HL-60/S4 (cell line): ENCODE results near the gene FAM131A.

ENCODE experiments used
- in situ Hi-C: fragments of 300-500 bp; cut with MboI; formaldehyde crosslinking; loops from 2 replicates; pipeline ENCODE4 v1.14.3; 2022; ENCODE audit warnings: low sequenced_read_pairs

The FAM131A gene

GRCh38 chr3:184371570-184372018 lies 34.2 kb downstream of the FAM131A start:
- in situ Hi-C loops: loop anchor here (10.0 to 25.0 kb wide), 2 partner anchors 153 to 416 kb away; no protein-coding TSS in a partner anchor

- in situ Hi-C loops: loop anchor here (10.0 to 25.0 kb wide), 2 partner anchors 152 to 415 kb away; no protein-coding TSS in a partner anchor
These were observed 35.0 kb downstream of the FAM131A start for GRCh38 chr3:184372296-184372821.

GRCh38 chr3:184372911-184373310 lies 35.5 kb downstream of the FAM131A start:
- in situ Hi-C loops: loop anchor here (10.0 to 25.0 kb wide), 2 partner anchors 152 to 414 kb away; no protein-coding TSS in a partner anchor

GRCh38 chr3:184373422-184373821 lies 36.0 kb downstream of the FAM131A start:
- in situ Hi-C loops: loop anchor here (10.0 to 25.0 kb wide), 2 partner anchors 151 to 414 kb away; no protein-coding TSS in a partner anchor

GRCh38 chr3:184375747-184376461 lies 38.5 kb downstream of the FAM131A start:
- in situ Hi-C loops: loop anchor here (10.0 kb wide), 1 partner anchor 149 kb away; no protein-coding TSS in a partner anchor

GRCh38 chr3:184377374-184377773 lies 40.0 kb downstream of the FAM131A start:
- in situ Hi-C loops: loop anchor here (10.0 kb wide), 1 partner anchor 147 kb away; no protein-coding TSS in a partner anchor

- in situ Hi-C loops: loop anchor here (10.0 kb wide), 1 partner anchor 147 kb away; no protein-coding TSS in a partner anchor
These were observed 40.6 kb downstream of the FAM131A start, which contains the start of gene THPO for GRCh38 chr3:184377882-184378445. Gene THPO, minus strand, starts transcription at chr3:184378207. Its CDS starts 1,948 bp downstream, at chr3:184376259.

- in situ Hi-C loops: loop anchor here (10.0 kb wide), 1 partner anchor 146 kb away; no protein-coding TSS in a partner anchor
These were observed 41.4 kb downstream of the FAM131A start for GRCh38 chr3:184378651-184379357.

GRCh38 chr3:184379358-184380184 lies 42.2 kb downstream of the FAM131A start, which contains the start of gene CHRD:
Gene CHRD, plus strand, starts transcription at chr3:184380054. Its CDS starts 265 bp downstream, at chr3:184380319.
- in situ Hi-C loops: loop anchor here (10.0 kb wide), 1 partner anchor 145 kb away; no protein-coding TSS in a partner anchor

- in situ Hi-C loops: no loop called here
These were observed 42.8 kb downstream of the FAM131A start for GRCh38 chr3:184380185-184380626.

GRCh38 chr3:184380627-184381260 lies 43.3 kb downstream of the FAM131A start:
- in situ Hi-C loops: no loop called here

- in situ Hi-C loops: no loop called here
These were observed 44.1 kb downstream of the FAM131A start for GRCh38 chr3:184381261-184382224.

GRCh38 chr3:184382326-184383032 lies 45.1 kb downstream of the FAM131A start:
- in situ Hi-C loops: no loop called here

- in situ Hi-C loops: no loop called here
These were observed 45.8 kb downstream of the FAM131A start for GRCh38 chr3:184383033-184383740.

GRCh38 chr3:184384342-184384741 lies 46.9 kb downstream of the FAM131A start:
- in situ Hi-C loops: no loop called here

GRCh38 chr3:184384856-184385422 lies 47.5 kb downstream of the FAM131A start:
- in situ Hi-C loops: no loop called here
